ENCODE results near the gene EVA1A.
A peak's percentile ranks its signal among the peaks of the same experiment; 100 is the strongest.

EVA1A gene

GRCh38 chr2:75498907-75499306 lies 61.8 kb downstream of the EVA1A start:
- Histone ChIP-seq H3K14ac (ENCODE audit: low read length in 2 of 2) (no peak overlapping the region), H4K91ac (ENCODE audit: low read length) (no peak overlapping the region), H3K79me1 (replicated peaks; ENCODE audit: low read length, poor library complexity, severe bottlenecking) (peaks cover 26% of the 10 kb centered on the region), H3K27ac (ENCODE audit: low read length, poor library complexity, severe bottlenecking) (no peak overlapping the region), H3K9ac (ENCODE audit: low read length) (no peak overlapping the region), H3K4me3 (ENCODE audit: insufficient read depth in 1 of 2, low read depth in 1 of 2, low read length in 2 of 2) (no peak overlapping the region), H3K9me3 (ENCODE audit: control insufficient read depth, low read length) (no peaks in the 10 kb centered on the region), H4K8ac (ENCODE audit: low read length) (no peak overlapping the region), H2BK5ac (ENCODE audit: low read depth, low read length, poor library complexity, severe bottlenecking) (no peak overlapping the region), H2AK5ac (ENCODE audit: low read length, severe bottlenecking) (no peak overlapping the region), H2AFZ (ENCODE audit: low read depth, low read length) (no peak overlapping the region), H2BK12ac (ENCODE audit: low read length in 2 of 2) (no peak overlapping the region), H3K4me2 (ENCODE audit: low read length, poor library complexity, severe bottlenecking) (no peak overlapping the region), H2BK120ac (ENCODE audit: low read depth, low read length) (no peak overlapping the region), H3K23ac (ENCODE audit: low read length in 2 of 2) (no peak overlapping the region), H3K4ac (ENCODE audit: low read depth in 1 of 2, low read length in 2 of 2) (no peak overlapping the region), H3K4me1 (ENCODE audit: control insufficient read depth, insufficient read depth, low read depth, low read length) (peaks cover 5% of the 10 kb centered on the region), H3K18ac (ENCODE audit: low read depth in 1 of 2, low read length in 2 of 2) (no peak overlapping the region), H3K27me3 (ENCODE audit: control insufficient read depth in 1 of 2, insufficient read depth in 1 of 2, low read length in 2 of 2) (no peaks in the 10 kb centered on the region), H3K36me3 (ENCODE audit: control insufficient read depth in 1 of 2, insufficient read depth in 2 of 2, low read depth in 1 of 2, low read length in 2 of 2) (peaks cover 0 to 12% of the 10 kb centered on the region in 2 experiments), H2BK15ac (ENCODE audit: low read depth, poor library complexity, severe bottlenecking) (no peak overlapping the region)
- DNase-seq = no peak

GRCh38 chr2:75497256-75497655 lies 63.5 kb downstream of the EVA1A start:
- no peak overlapping the region for H3K23ac ChIP-seq (ENCODE audit: low read length in 2 of 2)
- H3K79me1 ChIP-seq (replicated peaks; ENCODE audit: low read length, poor library complexity, severe bottlenecking) = peaks cover 34% of the 10 kb centered on the region
- peaks cover 3% of the 10 kb centered on the region for H3K4me1 ChIP-seq (ENCODE audit: control insufficient read depth, insufficient read depth, low read depth, low read length)
- no peak overlapping the region for H2BK120ac ChIP-seq (ENCODE audit: low read depth, low read length)
- no peak for DNase-seq
- peaks cover 11 to 19% of the 10 kb centered on the region in 2 experiments for H3K36me3 ChIP-seq (ENCODE audit: control insufficient read depth in 1 of 2, insufficient read depth in 2 of 2, low read depth in 1 of 2, low read length in 2 of 2)
- no peak overlapping the region for H2BK5ac ChIP-seq (ENCODE audit: low read depth, low read length, poor library complexity, severe bottlenecking)
- H4K8ac ChIP-seq (ENCODE audit: low read length) = no peak overlapping the region
- no peak overlapping the region for H3K27ac ChIP-seq (ENCODE audit: low read length, poor library complexity, severe bottlenecking)
- no peak overlapping the region for H2AFZ ChIP-seq (ENCODE audit: low read depth, low read length)
- no peak overlapping the region for H2AK5ac ChIP-seq (ENCODE audit: low read length, severe bottlenecking)
- no peak overlapping the region for H4K91ac ChIP-seq (ENCODE audit: low read length)
- H2BK15ac ChIP-seq (ENCODE audit: low read depth, poor library complexity, severe bottlenecking) = no peak overlapping the region
- no peak overlapping the region for H3K4ac ChIP-seq (ENCODE audit: low read depth in 1 of 2, low read length in 2 of 2)
- H3K9me3 ChIP-seq (ENCODE audit: control insufficient read depth, low read length) = no peaks in the 10 kb centered on the region
- H3K14ac ChIP-seq (ENCODE audit: low read length in 2 of 2) = no peak overlapping the region
- no peak overlapping the region for H2BK12ac ChIP-seq (ENCODE audit: low read length in 2 of 2)
- no peaks in the 10 kb centered on the region for H3K27me3 ChIP-seq (ENCODE audit: control insufficient read depth in 1 of 2, insufficient read depth in 1 of 2, low read length in 2 of 2)
- no peak overlapping the region for H3K4me3 ChIP-seq (ENCODE audit: insufficient read depth in 1 of 2, low read depth in 1 of 2, low read length in 2 of 2)
- no peak overlapping the region for H3K18ac ChIP-seq (ENCODE audit: low read depth in 1 of 2, low read length in 2 of 2)
- WGBS = 80% methylated on average over 5 of the region's 5 CpGs
- H3K9ac ChIP-seq (ENCODE audit: low read length) = no peak overlapping the region
- H3K4me2 ChIP-seq (ENCODE audit: low read length, poor library complexity, severe bottlenecking) = no peak overlapping the region

GRCh38 chr2:75495862-75496261 lies 64.9 kb downstream of the EVA1A start:
- no peak overlapping the region for H3K23ac ChIP-seq (ENCODE audit: low read length in 2 of 2)
- no peak overlapping the region for H2BK120ac ChIP-seq (ENCODE audit: low read depth, low read length)
- no peak overlapping the region for H3K4ac ChIP-seq (ENCODE audit: low read depth in 1 of 2, low read length in 2 of 2)
- H3K4me3 ChIP-seq (ENCODE audit: insufficient read depth in 1 of 2, low read depth in 1 of 2, low read length in 2 of 2) = no peak overlapping the region
- H3K18ac ChIP-seq (ENCODE audit: low read depth in 1 of 2, low read length in 2 of 2) = no peak overlapping the region
- H3K14ac ChIP-seq (ENCODE audit: low read length in 2 of 2) = no peak overlapping the region
- no peak overlapping the region for H2AFZ ChIP-seq (ENCODE audit: low read depth, low read length)
- WGBS = 62% methylated on average over 2 of the region's 2 CpGs
- no peaks in the 10 kb centered on the region for H3K4me1 ChIP-seq (ENCODE audit: control insufficient read depth, insufficient read depth, low read depth, low read length)
- no peak for DNase-seq
- H2BK15ac ChIP-seq (ENCODE audit: low read depth, poor library complexity, severe bottlenecking) = no peak overlapping the region
- H3K27ac ChIP-seq (ENCODE audit: low read length, poor library complexity, severe bottlenecking) = no peak overlapping the region
- no peak overlapping the region for H3K9ac ChIP-seq (ENCODE audit: low read length)
- H3K27me3 ChIP-seq (ENCODE audit: control insufficient read depth in 1 of 2, insufficient read depth in 1 of 2, low read length in 2 of 2) = no peaks in the 10 kb centered on the region
- H3K9me3 ChIP-seq (ENCODE audit: control insufficient read depth, low read length) = no peaks in the 10 kb centered on the region
- peaks cover 11 to 27% of the 10 kb centered on the region in 2 experiments for H3K36me3 ChIP-seq (ENCODE audit: control insufficient read depth in 1 of 2, insufficient read depth in 2 of 2, low read depth in 1 of 2, low read length in 2 of 2)
- no peak overlapping the region for H2AK5ac ChIP-seq (ENCODE audit: low read length, severe bottlenecking)
- H4K8ac ChIP-seq (ENCODE audit: low read length) = no peak overlapping the region
- no peak overlapping the region for H2BK12ac ChIP-seq (ENCODE audit: low read length in 2 of 2)
- no peak overlapping the region for H4K91ac ChIP-seq (ENCODE audit: low read length)
- H3K4me2 ChIP-seq (ENCODE audit: low read length, poor library complexity, severe bottlenecking) = no peak overlapping the region
- H2BK5ac ChIP-seq (ENCODE audit: low read depth, low read length, poor library complexity, severe bottlenecking) = no peak overlapping the region
- H3K79me1 ChIP-seq (replicated peaks; ENCODE audit: low read length, poor library complexity, severe bottlenecking) = peaks cover 42% of the 10 kb centered on the region

GRCh38 chr2:75494137-75494769 lies 66.5 kb downstream of the EVA1A start:
- H3K4me2 ChIP-seq (ENCODE audit: low read length, poor library complexity, severe bottlenecking) = no peak overlapping the region
- no peak overlapping the region for H3K4ac ChIP-seq (ENCODE audit: low read depth in 1 of 2, low read length in 2 of 2)
- H4K91ac ChIP-seq (ENCODE audit: low read length) = no peak overlapping the region
- H3K27me3 ChIP-seq (ENCODE audit: control insufficient read depth in 1 of 2, insufficient read depth in 1 of 2, low read length in 2 of 2) = no peaks in the 10 kb centered on the region
- no peak for DNase-seq
- no peak overlapping the region for H2AK5ac ChIP-seq (ENCODE audit: low read length, severe bottlenecking)
- H2BK5ac ChIP-seq (ENCODE audit: low read depth, low read length, poor library complexity, severe bottlenecking) = no peak overlapping the region
- H3K9ac ChIP-seq (ENCODE audit: low read length) = no peak overlapping the region
- no peak overlapping the region for H2BK12ac ChIP-seq (ENCODE audit: low read length in 2 of 2)
- H4K8ac ChIP-seq (ENCODE audit: low read length) = no peak overlapping the region
- H3K18ac ChIP-seq (ENCODE audit: low read depth in 1 of 2, low read length in 2 of 2) = peak overlapping the region in 1 of 2 experiments; percentile 5
- H3K79me1 ChIP-seq (replicated peaks; ENCODE audit: low read length, poor library complexity, severe bottlenecking) = peaks cover 49% of the 10 kb centered on the region
- no peaks in the 10 kb centered on the region for H3K4me1 ChIP-seq (ENCODE audit: control insufficient read depth, insufficient read depth, low read depth, low read length)
- no peak overlapping the region for H3K4me3 ChIP-seq (ENCODE audit: insufficient read depth in 1 of 2, low read depth in 1 of 2, low read length in 2 of 2)
- peaks cover 11 to 29% of the 10 kb centered on the region in 2 experiments for H3K36me3 ChIP-seq (ENCODE audit: control insufficient read depth in 1 of 2, insufficient read depth in 2 of 2, low read depth in 1 of 2, low read length in 2 of 2)
- H2BK120ac ChIP-seq (ENCODE audit: low read depth, low read length) = no peak overlapping the region
- H3K23ac ChIP-seq (ENCODE audit: low read length in 2 of 2) = no peak overlapping the region
- H3K27ac ChIP-seq (ENCODE audit: low read length, poor library complexity, severe bottlenecking) = no peak overlapping the region
- WGBS = 92% methylated on average over 6 of the region's 6 CpGs
- no peak overlapping the region for H2BK15ac ChIP-seq (ENCODE audit: low read depth, poor library complexity, severe bottlenecking)
- no peak overlapping the region for H3K14ac ChIP-seq (ENCODE audit: low read length in 2 of 2)
- H2AFZ ChIP-seq (ENCODE audit: low read depth, low read length) = no peak overlapping the region
- H3K9me3 ChIP-seq (ENCODE audit: control insufficient read depth, low read length) = no peaks in the 10 kb centered on the region
